GM23338 (cell line): ENCODE results near the gene CRY1. TPM values are rescaled to one million over a fixed set of nuclear protein-coding genes. Genes with fewer than 3 reads are reported as not detected.
A peak's percentile ranks its signal among the peaks of the same experiment; 100 is the strongest.

Experiments
- ATAC-seq: fragments of 200-7000 bp; cut with Tn5 transposase; 3 replicates; pipeline ENCODE4 v1.9.1; 2020
- DNase-seq: peaks from one replicate; pipeline ENCODE4 v3.0.0-alpha.2; 2015; ENCODE audit warnings: low spot score
- H2AFZ ChIP-seq: fragments of 200-600 bp; sonication (generic); 2 replicates; pipeline ENCODE4 v1.8.0; 2016; ENCODE audit warnings: antibody characterized with exemption, mild to moderate bottlenecking, moderate library complexity
- H3F3A ChIP-seq: fragments of 200-600 bp; sonication (generic); replicated peaks from 2 replicates; pipeline ENCODE4 v1.8.0; 2017; ENCODE audit warnings: antibody characterized with exemption, mixed run types, low read depth
- H3K27ac ChIP-seq: fragments of 200-600 bp; sonication (generic); 2 replicates; pipeline ENCODE4 v1.6.1; 2016; ENCODE audit warnings: low read depth
- H3K27me3 ChIP-seq: fragments of 200-600 bp; sonication (generic); 2 replicates; pipeline ENCODE4 v1.8.0; 2016; ENCODE audit warnings: mild to moderate bottlenecking, mixed run types, moderate library complexity; ENCODE audit not compliant: insufficient read depth
- H3K36me3 ChIP-seq: fragments of 200-600 bp; sonication (generic); 2 replicates; pipeline ENCODE4 v1.8.0; 2016; ENCODE audit warnings: mild to moderate bottlenecking; ENCODE audit not compliant: insufficient read depth
- H3K4me1 ChIP-seq: fragments of 200-600 bp; sonication (generic); 2 replicates; pipeline ENCODE4 v1.8.0; 2016; ENCODE audit warnings: mild to moderate bottlenecking, moderate library complexity; ENCODE audit not compliant: insufficient read depth
- H3K4me2 ChIP-seq: fragments of 200-600 bp; sonication (generic); 2 replicates; pipeline ENCODE4 v1.7.1; 2017; ENCODE audit warnings: mixed run types
- H3K4me3 ChIP-seq: fragments of 200-600 bp; sonication (generic); 2 replicates; pipeline ENCODE4 v1.6.1; 2016; ENCODE audit warnings: mixed run types
- H3K79me2 ChIP-seq: fragments of 200-600 bp; sonication (generic); replicated peaks from 2 replicates; pipeline ENCODE4 v1.8.0; 2017; ENCODE audit warnings: mild to moderate bottlenecking; ENCODE audit not compliant: insufficient read depth
- H3K9me2 ChIP-seq: fragments of 200-600 bp; sonication (generic); 2 replicates; pipeline ENCODE4 v1.8.0; 2017; ENCODE audit not compliant: insufficient read depth
- H4K20me1 ChIP-seq: fragments of 200-600 bp; sonication (generic); replicated peaks from 2 replicates; pipeline ENCODE4 v1.8.0; 2017; ENCODE audit warnings: mild to moderate bottlenecking; ENCODE audit not compliant: insufficient read depth
- H3K27ac Mint-ChIP-seq: 2 replicates; pipeline ENCODE4 v1.8.0; 2020; ENCODE audit warnings: inconsistent platforms, mild to moderate bottlenecking, moderate library complexity, mixed read lengths
- H3K27me3 Mint-ChIP-seq: 3 replicates; pipeline ENCODE4 v1.8.0; 2022; ENCODE audit warnings: low read depth, mild to moderate bottlenecking, moderate library complexity, mixed read lengths, inconsistent platforms; ENCODE audit not compliant: insufficient read depth, poor library complexity
- H3K36me3 Mint-ChIP-seq: 3 replicates; pipeline ENCODE4 v1.8.0; 2021; ENCODE audit warnings: low read depth, mild to moderate bottlenecking, inconsistent platforms, moderate library complexity, mixed read lengths
- H3K4me1 Mint-ChIP-seq: 3 replicates; pipeline ENCODE4 v1.8.0; 2020; ENCODE audit warnings: mild to moderate bottlenecking, inconsistent platforms, mixed read lengths
- H3K4me3 Mint-ChIP-seq: 3 replicates; pipeline ENCODE4 v1.8.0; 2021; ENCODE audit warnings: moderate library complexity, mild to moderate bottlenecking, inconsistent platforms, mixed read lengths
- H3K9me3 Mint-ChIP-seq: 3 replicates; pipeline ENCODE4 v1.8.0; 2020; ENCODE audit warnings: moderate library complexity, mild to moderate bottlenecking, inconsistent platforms, mixed read lengths
- CREB1 ChIP-seq: fragments of 250-450 bp; sonication (Bioruptor Pico); IDR thresholded peaks from 2 replicates; pipeline ENCODE4 v1.5.0; 2020; ENCODE audit warnings: low read depth, mild to moderate bottlenecking, moderate library complexity
- JUNB ChIP-seq: IDR thresholded peaks from one replicate; pipeline ENCODE4 v1.6.1; 2016; ENCODE audit warnings: antibody characterized with exemption; ENCODE audit not compliant: unreplicated experiment
- NANOG ChIP-seq: IDR thresholded peaks from 2 replicates; pipeline ENCODE4 v1.6.1; 2016; ENCODE audit warnings: antibody characterized with exemption, borderline replicate concordance
- POLR2AphosphoS5 ChIP-seq: IDR thresholded peaks from 2 replicates; pipeline ENCODE4 v1.6.1; 2016; ENCODE audit warnings: antibody characterized with exemption, low read depth
- STAT1 ChIP-seq: IDR thresholded peaks from one replicate; pipeline ENCODE4 v1.6.1; 2016; ENCODE audit warnings: antibody characterized with exemption; ENCODE audit not compliant: unreplicated experiment
- polyA plus RNA-seq: library from polyadenylated mRNA; unstranded; fragments of >200 nt; fragmentation: Nextera tagmentation; extraction: Ambion mirVana; gene quantifications from 2 replicates; pipeline ENCODE4 v1.2.1, GENCODE V29; 2016
- total RNA-seq: library from RNA; depleted of rRNA; stranded (reverse); fragments of >200 nt; shearing (Covaris generic); gene quantifications from 2 replicates; pipeline ENCODE4 v1.2.3, GENCODE V29; 2014
- TF ChIP-seq, protein P1 (sequence below): fragments of 250-450 bp; sonication (Bioruptor Pico); IDR thresholded peaks from 2 replicates; pipeline ENCODE4 v1.5.0; 2020; ENCODE audit warnings: mild to moderate bottlenecking, moderate library complexity
- TF ChIP-seq, protein P2 (sequence below): IDR thresholded peaks from 2 replicates; pipeline ENCODE4 v1.6.1; 2016; ENCODE audit warnings: antibody characterized with exemption
- TF ChIP-seq, protein P3 (sequence below), 2 experiments: fragments of 200-600 bp in 1 of 2; sonication (generic) in 1 of 2; conservative IDR thresholded peaks; 2 replicates each; pipeline versions ENCODE4 v1.5.1 to v1.6.1; 2016 to 2017; ENCODE audit warnings: antibody characterized with exemption in 2 of 2, low read depth in 2 of 2, mild to moderate bottlenecking in 2 of 2, moderate library complexity in 1 of 2

The CRY1 gene
- total and polyA plus RNA-seq, 2 experiments from 2014 or later = 27.7 to 28.2 TPM

DNA sequence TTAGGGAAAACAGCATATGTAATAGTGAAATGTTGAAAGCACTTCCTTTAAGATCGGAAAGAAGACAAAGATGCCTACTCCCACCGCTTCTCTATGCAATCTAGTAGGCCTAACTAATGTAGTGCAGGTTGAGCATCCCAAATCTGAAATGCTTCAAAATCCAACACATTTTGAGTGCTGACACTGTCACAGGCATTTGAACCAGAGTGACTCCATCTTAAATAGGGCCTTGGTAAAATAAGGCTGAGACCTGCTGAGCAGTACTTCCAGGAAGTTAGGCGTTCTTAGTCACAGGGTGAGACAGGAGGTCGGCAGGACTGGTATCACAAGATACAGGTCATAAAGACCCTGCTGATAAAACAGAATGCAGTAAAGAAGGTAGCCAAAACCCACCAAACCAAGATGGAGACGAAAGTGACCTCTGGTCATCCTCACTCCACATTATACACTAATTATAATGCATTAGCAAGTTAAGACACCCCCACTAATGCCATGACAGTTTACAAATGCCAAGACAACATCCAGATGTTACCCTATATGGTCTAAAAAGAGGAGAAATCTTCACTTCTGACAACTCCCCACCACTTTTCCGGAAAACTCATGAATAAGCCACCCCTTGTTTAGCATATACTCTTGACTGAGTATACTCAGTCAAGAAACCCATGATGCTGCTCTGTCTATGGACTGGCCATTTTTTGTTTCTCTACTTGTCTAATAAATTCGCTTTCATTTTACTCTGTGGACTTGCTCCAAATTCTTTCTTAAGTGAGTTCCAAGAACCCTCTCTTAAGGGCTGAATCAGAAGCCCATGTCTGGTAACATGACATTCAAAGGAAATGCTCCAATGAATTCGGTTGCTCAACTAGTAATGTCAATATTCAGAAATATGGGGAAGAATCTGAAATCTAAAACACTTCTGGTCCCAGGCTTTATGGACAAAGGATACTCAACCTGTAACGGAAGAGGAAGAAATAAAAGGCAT lies 59.3 kb downstream of the CRY1 start:
- ATAC-seq = no peak
- Mint-ChIP-seq H3K27me3 (peaks cover 4% of the 10 kb centered on the region), H3K4me3 (no peak overlapping the region), H3K27ac (no peak overlapping the region), H3K9me3 (no peaks in the 10 kb centered on the region), H3K4me1 (no peaks in the 10 kb centered on the region), H3K36me3 (peaks cover 12% of the 10 kb centered on the region)
- Histone ChIP-seq H3K36me3 (no peaks in the 10 kb centered on the region), H3K4me3 (no peak overlapping the region), H3K4me1 (0 out of 2 replicates have a peak, but pooled peaks cover under 1% of the 10 kb centered on the region), H3K9me2 (peaks cover 2% of the 10 kb centered on the region; the same call in 1 of the 2 replicates), H4K20me1 (no peaks in the 10 kb centered on the region; the same call in 1 of the 2 replicates), H3K27ac (no peak overlapping the region), H3K4me2 (no peak overlapping the region), H3K27me3 (no peaks in the 10 kb centered on the region), H3K79me2 (peaks cover 20% of the 10 kb centered on the region), H3F3A (no peaks in the 10 kb centered on the region), H2AFZ (no peak overlapping the region)
- DNase-seq = no peak
- TF ChIP-seq STAT1 (no peak), JUNB (no peak)
- TF ChIP-seq, protein P1, sequence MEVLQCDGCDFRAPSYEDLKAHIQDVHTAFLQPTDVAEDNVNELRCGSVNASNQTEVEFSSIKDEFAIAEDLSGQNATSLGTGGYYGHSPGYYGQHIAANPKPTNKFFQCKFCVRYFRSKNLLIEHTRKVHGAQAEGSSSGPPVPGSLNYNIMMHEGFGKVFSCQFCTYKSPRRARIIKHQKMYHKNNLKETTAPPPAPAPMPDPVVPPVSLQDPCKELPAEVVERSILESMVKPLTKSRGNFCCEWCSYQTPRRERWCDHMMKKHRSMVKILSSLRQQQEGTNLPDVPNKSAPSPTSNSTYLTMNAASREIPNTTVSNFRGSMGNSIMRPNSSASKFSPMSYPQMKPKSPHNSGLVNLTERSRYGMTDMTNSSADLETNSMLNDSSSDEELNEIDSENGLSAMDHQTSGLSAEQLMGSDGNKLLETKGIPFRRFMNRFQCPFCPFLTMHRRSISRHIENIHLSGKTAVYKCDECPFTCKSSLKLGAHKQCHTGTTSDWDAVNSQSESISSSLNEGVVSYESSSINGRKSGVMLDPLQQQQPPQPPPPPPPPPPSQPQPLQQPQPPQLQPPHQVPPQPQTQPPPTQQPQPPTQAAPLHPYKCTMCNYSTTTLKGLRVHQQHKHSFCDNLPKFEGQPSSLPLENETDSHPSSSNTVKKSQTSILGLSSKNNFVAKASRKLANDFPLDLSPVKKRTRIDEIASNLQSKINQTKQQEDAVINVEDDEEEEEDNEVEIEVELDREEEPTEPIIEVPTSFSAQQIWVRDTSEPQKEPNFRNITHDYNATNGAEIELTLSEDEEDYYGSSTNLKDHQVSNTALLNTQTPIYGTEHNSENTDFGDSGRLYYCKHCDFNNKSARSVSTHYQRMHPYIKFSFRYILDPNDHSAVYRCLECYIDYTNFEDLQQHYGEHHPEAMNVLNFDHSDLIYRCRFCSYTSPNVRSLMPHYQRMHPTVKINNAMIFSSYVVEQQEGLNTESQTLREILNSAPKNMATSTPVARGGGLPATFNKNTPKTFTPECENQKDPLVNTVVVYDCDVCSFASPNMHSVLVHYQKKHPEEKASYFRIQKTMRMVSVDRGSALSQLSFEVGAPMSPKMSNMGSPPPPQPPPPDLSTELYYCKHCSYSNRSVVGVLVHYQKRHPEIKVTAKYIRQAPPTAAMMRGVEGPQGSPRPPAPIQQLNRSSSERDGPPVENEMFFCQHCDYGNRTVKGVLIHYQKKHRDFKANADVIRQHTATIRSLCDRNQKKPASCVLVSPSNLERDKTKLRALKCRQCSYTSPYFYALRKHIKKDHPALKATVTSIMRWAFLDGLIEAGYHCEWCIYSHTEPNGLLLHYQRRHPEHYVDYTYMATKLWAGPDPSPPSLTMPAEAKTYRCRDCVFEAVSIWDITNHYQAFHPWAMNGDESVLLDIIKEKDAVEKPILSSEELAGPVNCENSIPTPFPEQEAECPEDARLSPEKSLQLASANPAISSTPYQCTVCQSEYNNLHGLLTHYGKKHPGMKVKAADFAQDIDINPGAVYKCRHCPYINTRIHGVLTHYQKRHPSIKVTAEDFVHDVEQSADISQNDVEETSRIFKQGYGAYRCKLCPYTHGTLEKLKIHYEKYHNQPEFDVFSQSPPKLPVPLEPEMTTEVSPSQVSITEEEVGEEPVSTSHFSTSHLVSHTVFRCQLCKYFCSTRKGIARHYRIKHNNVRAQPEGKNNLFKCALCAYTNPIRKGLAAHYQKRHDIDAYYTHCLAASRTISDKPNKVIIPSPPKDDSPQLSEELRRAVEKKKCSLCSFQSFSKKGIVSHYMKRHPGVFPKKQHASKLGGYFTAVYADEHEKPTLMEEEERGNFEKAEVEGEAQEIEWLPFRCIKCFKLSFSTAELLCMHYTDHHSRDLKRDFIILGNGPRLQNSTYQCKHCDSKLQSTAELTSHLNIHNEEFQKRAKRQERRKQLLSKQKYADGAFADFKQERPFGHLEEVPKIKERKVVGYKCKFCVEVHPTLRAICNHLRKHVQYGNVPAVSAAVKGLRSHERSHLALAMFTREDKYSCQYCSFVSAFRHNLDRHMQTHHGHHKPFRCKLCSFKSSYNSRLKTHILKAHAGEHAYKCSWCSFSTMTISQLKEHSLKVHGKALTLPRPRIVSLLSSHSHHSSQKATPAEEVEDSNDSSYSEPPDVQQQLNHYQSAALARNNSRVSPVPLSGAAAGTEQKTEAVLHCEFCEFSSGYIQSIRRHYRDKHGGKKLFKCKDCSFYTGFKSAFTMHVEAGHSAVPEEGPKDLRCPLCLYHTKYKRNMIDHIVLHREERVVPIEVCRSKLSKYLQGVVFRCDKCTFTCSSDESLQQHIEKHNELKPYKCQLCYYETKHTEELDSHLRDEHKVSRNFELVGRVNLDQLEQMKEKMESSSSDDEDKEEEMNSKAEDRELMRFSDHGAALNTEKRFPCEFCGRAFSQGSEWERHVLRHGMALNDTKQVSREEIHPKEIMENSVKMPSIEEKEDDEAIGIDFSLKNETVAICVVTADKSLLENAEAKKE (CRISPR knock-in tag) = no peak

DNA sequence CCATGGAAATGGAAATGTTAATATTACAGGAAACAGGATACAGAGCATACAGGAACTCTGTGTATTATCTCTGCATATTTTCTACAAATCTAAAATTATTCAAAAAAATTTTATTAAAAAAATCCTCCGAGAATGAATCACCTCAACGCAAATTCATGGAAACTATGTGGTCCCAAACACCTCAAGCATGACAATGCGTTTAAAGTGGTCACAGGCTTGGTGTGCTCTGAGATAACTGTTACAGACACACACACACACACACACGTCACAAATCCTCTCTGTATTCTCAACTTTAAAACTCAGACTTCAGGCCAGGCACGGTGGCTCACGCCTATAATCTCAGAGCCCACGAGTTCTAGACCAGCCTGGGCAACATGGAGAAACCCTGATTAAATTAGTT lies 61.1 kb downstream of the CRY1 start:
- Histone ChIP-seq H3K27me3 (no peaks in the 10 kb centered on the region), H3K27ac (no peak overlapping the region), H3F3A (no peaks in the 10 kb centered on the region), H3K9me2 (no peaks in the 10 kb centered on the region; the same call in 1 of the 2 replicates), H2AFZ (no peak overlapping the region), H3K4me3 (no peak overlapping the region), H3K79me2 (peaks cover 11% of the 10 kb centered on the region), H3K4me1 (no peaks in the 10 kb centered on the region), H3K36me3 (no peaks in the 10 kb centered on the region), H3K4me2 (no peak overlapping the region), H4K20me1 (no peaks in the 10 kb centered on the region; the same call in 1 of the 2 replicates)
- Mint-ChIP-seq H3K9me3 (no peaks in the 10 kb centered on the region), H3K4me3 (no peak overlapping the region), H3K36me3 (peaks cover 12% of the 10 kb centered on the region), H3K4me1 (no peaks in the 10 kb centered on the region), H3K27ac (peak overlapping the region; percentile 54; the same call in 1 of the 2 replicates), H3K27me3 (peaks cover 4% of the 10 kb centered on the region)
- ATAC-seq = no peak
- DNase-seq = no peak
- TF ChIP-seq CREB1 (CRISPR knock-in tag) (no peak), POLR2AphosphoS5 (no peak), NANOG (no peak)
- TF ChIP-seq, protein P2, sequence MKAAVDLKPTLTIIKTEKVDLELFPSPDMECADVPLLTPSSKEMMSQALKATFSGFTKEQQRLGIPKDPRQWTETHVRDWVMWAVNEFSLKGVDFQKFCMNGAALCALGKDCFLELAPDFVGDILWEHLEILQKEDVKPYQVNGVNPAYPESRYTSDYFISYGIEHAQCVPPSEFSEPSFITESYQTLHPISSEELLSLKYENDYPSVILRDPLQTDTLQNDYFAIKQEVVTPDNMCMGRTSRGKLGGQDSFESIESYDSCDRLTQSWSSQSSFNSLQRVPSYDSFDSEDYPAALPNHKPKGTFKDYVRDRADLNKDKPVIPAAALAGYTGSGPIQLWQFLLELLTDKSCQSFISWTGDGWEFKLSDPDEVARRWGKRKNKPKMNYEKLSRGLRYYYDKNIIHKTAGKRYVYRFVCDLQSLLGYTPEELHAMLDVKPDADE = no peak
- TF ChIP-seq, protein P3, sequence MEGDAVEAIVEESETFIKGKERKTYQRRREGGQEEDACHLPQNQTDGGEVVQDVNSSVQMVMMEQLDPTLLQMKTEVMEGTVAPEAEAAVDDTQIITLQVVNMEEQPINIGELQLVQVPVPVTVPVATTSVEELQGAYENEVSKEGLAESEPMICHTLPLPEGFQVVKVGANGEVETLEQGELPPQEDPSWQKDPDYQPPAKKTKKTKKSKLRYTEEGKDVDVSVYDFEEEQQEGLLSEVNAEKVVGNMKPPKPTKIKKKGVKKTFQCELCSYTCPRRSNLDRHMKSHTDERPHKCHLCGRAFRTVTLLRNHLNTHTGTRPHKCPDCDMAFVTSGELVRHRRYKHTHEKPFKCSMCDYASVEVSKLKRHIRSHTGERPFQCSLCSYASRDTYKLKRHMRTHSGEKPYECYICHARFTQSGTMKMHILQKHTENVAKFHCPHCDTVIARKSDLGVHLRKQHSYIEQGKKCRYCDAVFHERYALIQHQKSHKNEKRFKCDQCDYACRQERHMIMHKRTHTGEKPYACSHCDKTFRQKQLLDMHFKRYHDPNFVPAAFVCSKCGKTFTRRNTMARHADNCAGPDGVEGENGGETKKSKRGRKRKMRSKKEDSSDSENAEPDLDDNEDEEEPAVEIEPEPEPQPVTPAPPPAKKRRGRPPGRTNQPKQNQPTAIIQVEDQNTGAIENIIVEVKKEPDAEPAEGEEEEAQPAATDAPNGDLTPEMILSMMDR (conservative IDR thresholded peaks at IDR 0.05; ENCODE audit: low read depth in 2 of 2) = no peak
